Rectal smooth muscle tissue (tissue), 1 donor: ENCODE measurements around the gene PTPRCAP.

Experiments
- H3K27ac ChIP-seq: one replicate; pipeline ENCODE4 v1.7.0; 2013; ENCODE audit warnings: low read depth, low read length, inconsistent platforms
- H3K27me3 ChIP-seq: one replicate; pipeline ENCODE4 v1.7.0; 2013; ENCODE audit warnings: low read length; ENCODE audit not compliant: control insufficient read depth, insufficient read depth
- H3K36me3 ChIP-seq: one replicate; pipeline ENCODE4 v1.7.0; 2013; ENCODE audit warnings: low read length; ENCODE audit not compliant: control insufficient read depth, insufficient read depth
- H3K4me1 ChIP-seq: one replicate; pipeline ENCODE4 v1.7.0; 2013; ENCODE audit warnings: low read length; ENCODE audit not compliant: control insufficient read depth, insufficient read depth
- H3K4me3 ChIP-seq: one replicate; pipeline ENCODE4 v1.7.0; 2013; ENCODE audit warnings: low read length
- H3K9ac ChIP-seq: one replicate; pipeline ENCODE4 v1.7.0; 2013; ENCODE audit warnings: low read length

PTPRCAP gene

GRCh38 chr11:67422891-67423290, 14.6 kb downstream of the PTPRCAP start:
- H3K4me1 ChIP-seq: peaks cover 6% of the 10 kb centered on the region
- H3K4me3 ChIP-seq: no peak overlapping the region
- no peak overlapping the region for H3K27ac ChIP-seq
- H3K9ac ChIP-seq: no peak overlapping the region
- no peaks in the 10 kb centered on the region for H3K36me3 ChIP-seq
- no peaks in the 10 kb centered on the region for H3K27me3 ChIP-seq

- Histone ChIP-seq H3K36me3 (no peaks in the 10 kb centered on the region), H3K9ac (no peak overlapping the region), H3K27ac (peak overlapping the region; percentile 14), H3K27me3 (no peaks in the 10 kb centered on the region), H3K4me1 (peaks cover 3% of the 10 kb centered on the region), H3K4me3 (peak overlapping the region; percentile 22)
Observed at GRCh38 chr11:67421430-67422031, 16.0 kb downstream of the PTPRCAP start.

GRCh38 chr11:67420646-67421429, 16.6 kb downstream of the PTPRCAP start:
- H3K4me3 ChIP-seq: peak overlapping the region; percentile 75
- peak overlapping the region; percentile 86 for H3K27ac ChIP-seq
- H3K4me1 ChIP-seq: peaks cover 3% of the 10 kb centered on the region
- H3K27me3 ChIP-seq: no peaks in the 10 kb centered on the region
- no peaks in the 10 kb centered on the region for H3K36me3 ChIP-seq
- peak overlapping the region; percentile 38 for H3K9ac ChIP-seq

GRCh38 chr11:67420147-67420645, 17.3 kb downstream of the PTPRCAP start:
- H3K27me3 ChIP-seq: no peaks in the 10 kb centered on the region
- peak overlapping the region; percentile 86 for H3K27ac ChIP-seq
- H3K4me1 ChIP-seq: peaks cover 3% of the 10 kb centered on the region
- peak overlapping the region; percentile 38 for H3K9ac ChIP-seq
- H3K36me3 ChIP-seq: no peaks in the 10 kb centered on the region
- peak overlapping the region; percentile 75 for H3K4me3 ChIP-seq

- Histone ChIP-seq H3K4me3 (peak overlapping the region; percentile 75), H3K27me3 (no peaks in the 10 kb centered on the region), H3K4me1 (peaks cover 3% of the 10 kb centered on the region), H3K9ac (no peak overlapping the region), H3K36me3 (no peaks in the 10 kb centered on the region), H3K27ac (no peak overlapping the region)
Observed at GRCh38 chr11:67419325-67420049, 18.0 kb downstream of the PTPRCAP start.

GRCh38 chr11:67418476-67419281, 18.8 kb downstream of the PTPRCAP start:
- Histone ChIP-seq H3K9ac (no peak overlapping the region), H3K27me3 (no peaks in the 10 kb centered on the region), H3K27ac (no peak overlapping the region), H3K4me1 (peaks cover 3% of the 10 kb centered on the region), H3K4me3 (peak overlapping the region; percentile 21), H3K36me3 (no peaks in the 10 kb centered on the region)

GRCh38 chr11:67417425-67417824, 20.1 kb downstream of the PTPRCAP start:
- H3K27me3 ChIP-seq: no peaks in the 10 kb centered on the region
- H3K36me3 ChIP-seq: no peaks in the 10 kb centered on the region
- no peak overlapping the region for H3K27ac ChIP-seq
- peaks cover 3% of the 10 kb centered on the region for H3K4me1 ChIP-seq
- no peak overlapping the region for H3K9ac ChIP-seq
- H3K4me3 ChIP-seq: no peak overlapping the region

- Histone ChIP-seq H3K36me3 (no peaks in the 10 kb centered on the region), H3K4me3 (no peak overlapping the region), H3K4me1 (peaks cover 3% of the 10 kb centered on the region), H3K27me3 (no peaks in the 10 kb centered on the region), H3K27ac (no peak overlapping the region), H3K9ac (no peak overlapping the region)
Observed at GRCh38 chr11:67416416-67417335, 20.8 kb downstream of the PTPRCAP start.

GRCh38 chr11:67415501-67416304, 21.8 kb downstream of the PTPRCAP start, which contains the start of gene CARNS1:
Gene CARNS1 (plus strand): TSS chr11:67415678. CDS start chr11:67416200, 522 bp downstream.
- Histone ChIP-seq H3K36me3 (no peaks in the 10 kb centered on the region), H3K4me3 (peak within 1 kb of the TSS; percentile 50), H3K4me1 (peaks cover 3% of the 10 kb centered on the region), H3K27ac (no peak within 1 kb of the TSS), H3K9ac (no peak within 1 kb of the TSS), H3K27me3 (peaks cover 7% of the 10 kb centered on the region)

- Histone ChIP-seq H3K36me3 (no peaks in the 10 kb centered on the region), H3K27ac (no peak overlapping the region), H3K27me3 (peaks cover 16% of the 10 kb centered on the region), H3K9ac (no peak overlapping the region), H3K4me1 (no peaks in the 10 kb centered on the region), H3K4me3 (no peak overlapping the region)
Observed at GRCh38 chr11:67413266-67413849, 24.1 kb downstream of the PTPRCAP start.
